ENCODE measurements around the gene INTS15. TPM values are rescaled to one million over a fixed set of nuclear protein-coding genes. Genes with fewer than 3 reads are reported as not detected.
"Not testable (repeated sequence)": the region's sequence is repeated elsewhere in the genome, so short reads cannot be mapped to it uniquely, and the experiment has no call there.

INTS15 gene
- polyA plus RNA-seq, 3 donors = 37.3 to 47.6 (median 40.5) TPM

DNA sequence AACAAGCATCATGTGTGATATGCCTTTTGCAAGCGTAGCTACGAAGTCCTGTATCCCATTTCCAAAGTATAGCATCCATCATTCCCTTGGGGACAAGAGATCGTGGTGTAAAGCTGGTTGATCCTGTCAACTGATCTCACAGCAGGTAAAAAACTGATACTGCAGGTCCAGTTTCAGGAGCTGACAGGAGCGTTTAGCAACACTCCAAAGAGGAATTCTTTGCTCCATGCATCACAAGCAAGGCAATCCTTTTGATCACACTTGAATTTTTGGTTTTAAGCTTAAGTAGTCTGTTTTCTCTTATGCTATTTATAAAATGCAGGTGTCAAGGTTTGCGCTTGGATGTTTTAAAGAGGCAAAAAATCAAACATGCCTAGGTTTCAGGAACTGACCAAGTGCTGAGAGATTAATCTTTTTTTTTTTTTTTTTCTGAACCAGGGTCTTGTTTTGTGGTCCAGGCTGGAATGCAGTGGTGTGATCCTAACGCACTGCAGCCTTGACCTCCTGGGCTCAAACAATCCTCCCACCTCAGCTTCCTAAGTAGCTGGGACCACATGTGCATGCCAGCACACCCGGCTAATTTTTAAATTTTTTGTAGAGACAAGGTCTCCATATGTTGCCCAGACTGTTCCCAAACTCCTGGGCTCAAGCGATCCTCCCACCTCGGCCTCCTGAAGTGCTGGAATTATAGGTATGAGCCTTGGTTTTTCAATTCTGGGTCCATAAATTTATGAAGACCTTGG lies 14.4 kb upstream of the INTS15 start:
- no peak for DNase-seq

DNA sequence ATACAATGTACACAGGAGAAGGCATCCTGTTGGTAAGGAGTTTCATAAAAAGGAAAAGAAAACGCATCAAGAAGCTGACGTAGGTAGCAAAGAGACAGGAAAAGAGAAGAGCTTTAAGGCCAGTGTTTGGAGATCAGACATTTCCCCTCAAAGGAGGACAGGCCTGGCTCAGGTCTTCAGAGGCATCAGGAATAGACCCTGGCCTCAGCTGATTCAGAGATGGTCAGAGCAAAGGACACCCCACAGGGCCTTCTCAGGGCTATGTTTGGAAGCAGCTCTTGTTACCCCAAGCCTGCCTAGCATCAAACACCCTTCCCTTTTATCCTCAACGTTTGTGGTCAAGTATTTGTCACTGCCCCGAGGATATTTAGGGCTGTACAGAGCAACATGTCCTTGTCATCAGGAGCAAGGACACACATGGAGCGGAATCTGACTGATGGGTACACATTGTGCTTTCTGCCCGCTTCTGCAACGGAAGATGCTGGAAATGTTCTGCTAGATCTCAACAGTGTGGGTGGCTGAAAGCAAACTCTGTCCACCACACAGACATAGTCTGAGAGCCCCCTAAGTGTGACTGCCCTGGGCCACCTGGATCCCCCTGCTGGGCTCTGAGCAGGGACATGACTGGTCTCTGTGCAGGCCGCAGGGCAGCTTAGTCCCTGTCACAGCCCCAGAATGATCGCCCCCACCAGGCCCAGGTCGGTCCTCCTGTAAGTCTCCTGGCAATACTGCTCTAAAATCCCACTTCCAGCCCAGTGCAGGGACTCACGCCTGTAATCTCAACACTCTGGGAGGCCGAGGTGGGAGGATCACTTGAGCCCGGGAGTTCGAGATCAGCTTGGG lies 13.6 kb upstream of the INTS15 start:
- DNase-seq = no peak

DNA sequence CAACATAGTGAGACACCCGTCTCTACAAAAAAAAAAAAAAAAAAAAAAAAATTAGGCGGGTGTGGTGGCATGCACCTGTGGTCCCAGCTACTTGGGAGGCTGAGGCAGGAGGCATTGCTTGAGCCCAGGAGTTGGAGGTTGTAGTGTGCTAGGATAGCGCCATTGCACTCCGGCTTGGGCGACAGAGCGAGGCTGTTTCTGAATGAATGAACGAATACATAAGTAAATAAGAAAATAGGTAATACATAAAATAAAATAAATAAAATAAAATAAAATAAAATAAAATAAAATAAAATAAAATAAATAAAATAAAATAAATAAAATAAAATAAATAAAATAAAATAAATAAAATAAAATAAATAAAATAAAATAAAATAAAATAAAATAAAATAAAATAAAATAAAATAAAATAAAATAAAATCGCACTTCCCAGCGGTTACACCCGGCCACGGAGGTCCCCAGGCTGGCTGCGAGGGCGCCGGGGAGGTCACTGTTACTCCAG lies 12.9 kb upstream of the INTS15 start:
- not testable (repeated sequence) for DNase-seq

DNA sequence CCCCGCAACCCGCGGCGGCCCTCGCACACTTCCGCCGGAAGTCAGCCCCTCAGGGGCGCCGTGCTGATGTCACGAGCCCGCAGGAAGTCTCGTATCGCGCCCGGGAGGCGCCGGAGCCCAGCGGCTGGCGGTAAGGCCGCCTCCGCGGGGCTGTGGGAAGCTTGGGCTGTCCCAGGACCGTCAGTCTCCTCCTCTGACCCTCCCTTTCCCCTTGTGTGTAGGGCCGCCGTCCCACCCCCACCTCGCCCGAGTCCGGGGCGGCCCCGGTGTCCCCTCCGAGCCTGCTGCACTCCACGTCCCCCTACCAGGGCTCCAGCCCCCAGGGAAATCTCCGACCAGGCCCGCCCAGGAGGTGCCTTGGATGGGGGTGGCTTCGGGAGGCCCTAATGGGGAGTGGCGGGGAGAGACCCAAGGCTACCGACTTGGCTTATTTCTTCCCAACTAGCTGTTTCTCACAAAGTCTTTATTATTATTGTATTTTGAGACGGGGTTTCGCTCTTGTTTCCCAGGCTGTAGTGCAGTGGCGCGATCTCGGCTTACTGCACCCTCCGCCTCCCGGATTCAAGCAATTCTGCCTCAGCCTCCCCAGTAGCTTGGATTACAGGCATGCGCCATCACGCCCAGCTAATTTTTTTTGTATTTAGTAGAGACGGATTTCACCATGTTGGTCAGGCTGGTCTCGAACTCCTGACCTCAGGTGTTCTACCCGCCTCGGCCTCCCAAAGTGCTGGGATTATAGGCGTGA lies 12.3 kb upstream of the INTS15 start, which contains the start of gene ZDHHC4:
ZDHHC4 (plus strand) TSS at position 86 of the 745 bp plus-strand sequence. CDS start 3,108 bp downstream, outside the sequence.
- peak; percentile 91 for DNase-seq

DNA sequence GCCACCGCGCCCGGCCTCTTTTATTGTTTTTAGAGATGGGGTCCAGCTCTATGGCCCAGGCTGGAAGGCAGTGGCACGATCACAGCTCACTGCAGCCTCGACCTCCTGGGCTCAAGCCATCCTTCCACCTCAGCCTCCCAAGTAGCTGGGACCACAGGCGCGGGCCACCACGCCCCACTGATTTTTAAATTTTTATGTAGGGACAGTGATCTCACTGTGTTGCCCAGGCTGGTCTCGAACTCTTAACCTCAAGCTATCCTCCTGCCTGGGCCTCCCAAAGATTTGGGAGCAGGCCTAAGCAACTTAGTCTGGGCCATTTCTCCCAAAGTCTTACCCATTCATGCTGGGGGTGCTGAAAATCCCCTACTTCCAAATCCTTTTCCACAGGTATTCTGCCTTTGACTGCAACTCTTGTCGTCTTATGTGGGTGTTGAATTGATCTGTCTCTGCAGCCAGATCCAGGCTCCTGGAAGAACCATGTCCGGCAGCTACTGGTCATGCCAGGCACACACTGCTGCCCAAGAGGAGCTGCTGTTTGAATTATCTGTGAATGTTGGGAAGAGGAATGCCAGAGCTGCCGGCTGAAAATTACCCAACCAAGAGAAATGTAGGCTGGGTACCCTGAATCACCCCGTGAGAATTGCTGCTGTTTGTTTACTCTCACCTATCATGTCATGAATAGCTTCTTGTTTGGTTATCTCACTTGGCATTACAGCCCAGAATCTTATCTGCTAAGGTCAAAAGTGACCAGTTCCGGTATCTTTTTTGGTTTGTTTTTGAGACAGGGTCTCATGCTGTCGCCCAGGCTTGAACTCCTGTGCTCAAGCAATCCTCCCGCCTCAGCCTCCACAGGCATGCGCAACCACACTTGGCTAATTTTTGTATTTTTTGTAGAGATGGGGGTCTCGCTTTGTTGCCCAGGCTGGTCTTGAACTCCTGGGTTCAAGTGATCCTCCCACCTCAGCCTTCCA lies 11.4 kb upstream of the INTS15 start:
- DNase-seq = no peak

DNA sequence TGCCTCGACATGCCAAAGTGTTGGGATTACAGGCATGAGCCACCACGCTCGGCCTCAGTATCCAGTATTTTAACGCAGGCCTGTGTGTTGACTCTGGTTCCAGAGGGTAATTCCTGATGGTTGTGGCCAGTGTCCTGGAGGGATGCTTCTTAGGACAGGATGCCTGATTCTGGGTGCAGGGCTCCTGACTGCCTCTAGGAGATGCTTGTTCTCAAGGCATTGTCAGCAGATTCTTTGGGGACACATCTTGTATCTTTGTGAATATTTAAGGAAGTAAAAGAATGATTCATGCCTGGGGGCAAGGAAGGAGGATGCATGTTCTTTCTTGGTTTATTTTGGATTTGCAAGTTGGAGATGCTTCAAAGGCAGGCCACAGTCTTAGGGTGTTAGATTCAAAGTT lies 10.4 kb upstream of the INTS15 start:
- DNase-seq = no peak

DNA sequence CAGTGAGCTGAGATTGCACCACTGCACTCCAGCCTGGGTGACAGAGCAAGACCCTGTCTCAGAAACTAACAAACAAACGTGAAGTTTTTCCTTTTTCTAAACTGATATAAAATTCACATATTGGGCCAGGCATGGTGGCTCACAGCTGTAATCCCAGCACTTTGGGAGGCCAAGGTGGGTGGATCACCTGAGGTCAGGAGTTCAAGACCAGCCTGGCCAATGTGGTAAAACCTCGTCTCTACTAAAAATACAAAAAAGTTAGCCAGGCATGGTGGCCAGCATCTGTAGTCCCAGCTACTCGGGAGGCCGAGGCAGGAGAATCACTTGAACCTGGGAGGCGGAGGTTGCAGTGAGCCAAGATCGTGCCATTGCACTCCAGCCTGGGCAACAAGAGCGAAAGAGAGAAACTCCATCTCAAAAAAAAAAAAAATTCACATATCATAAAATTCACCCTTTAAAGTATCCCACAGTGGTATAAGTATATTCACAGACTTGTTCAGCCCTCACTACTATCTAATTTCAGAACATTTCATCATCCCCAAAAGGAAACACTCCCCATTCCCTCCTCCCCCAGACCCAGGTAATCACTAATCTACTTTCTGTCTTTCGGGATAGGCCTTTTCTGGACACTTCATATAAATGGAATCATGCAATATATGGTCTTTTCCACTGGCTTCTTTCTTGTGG lies 3.9 kb upstream of the INTS15 start:
- not testable (repeated sequence) for DNase-seq

DNA sequence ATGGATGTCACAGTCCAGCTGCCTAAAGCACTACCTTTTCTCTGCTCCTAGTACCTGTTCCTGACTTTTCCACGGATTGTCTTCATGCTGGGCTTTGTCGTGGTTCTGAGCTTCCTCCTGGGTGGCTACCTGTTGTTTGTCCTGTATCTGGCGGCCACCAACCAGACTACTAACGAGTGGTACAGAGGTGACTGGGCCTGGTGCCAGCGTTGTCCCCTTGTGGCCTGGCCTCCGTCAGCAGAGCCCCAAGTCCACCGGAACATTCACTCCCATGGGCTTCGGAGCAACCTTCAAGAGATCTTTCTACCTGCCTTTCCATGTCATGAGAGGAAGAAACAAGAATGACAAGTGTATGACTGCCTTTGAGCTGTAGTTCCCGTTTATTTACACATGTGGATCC lies 1.3 kb upstream of the INTS15 start:
- DNase-seq = no peak

DNA sequence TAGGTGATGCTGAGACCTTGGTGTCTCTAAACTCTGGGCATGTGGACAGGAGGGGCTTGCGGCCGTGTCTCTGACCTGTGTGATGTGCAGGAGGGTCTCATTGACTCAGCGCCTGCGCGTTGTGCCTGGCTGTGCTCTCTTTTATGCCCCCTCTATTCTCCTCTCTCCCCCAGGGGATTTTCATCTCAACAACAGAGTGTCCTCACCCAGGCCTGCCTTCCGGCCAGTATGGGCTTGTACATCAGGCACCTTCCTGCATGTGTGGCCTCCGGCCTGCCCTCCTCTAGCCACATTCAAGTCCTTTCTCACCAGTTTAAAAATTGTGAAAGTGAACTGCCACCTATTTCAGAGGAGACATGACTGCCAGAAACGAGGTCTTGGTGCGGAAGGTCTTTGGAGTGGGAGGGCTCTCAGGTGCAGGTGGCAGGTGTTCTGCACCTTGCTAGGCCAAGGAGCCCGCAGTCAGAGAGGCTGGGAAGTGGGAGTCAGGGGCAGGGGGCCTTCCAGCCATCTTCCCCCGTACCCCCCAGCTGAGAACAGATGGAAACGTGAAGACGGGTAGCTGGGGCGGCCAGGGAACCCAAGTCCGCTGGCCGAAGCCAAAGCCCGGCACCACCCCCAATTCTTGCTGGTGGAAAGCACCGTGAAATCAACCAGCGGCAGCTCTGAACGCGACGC lies 531 bp upstream of the INTS15 start:
- no peak for DNase-seq

DNA sequence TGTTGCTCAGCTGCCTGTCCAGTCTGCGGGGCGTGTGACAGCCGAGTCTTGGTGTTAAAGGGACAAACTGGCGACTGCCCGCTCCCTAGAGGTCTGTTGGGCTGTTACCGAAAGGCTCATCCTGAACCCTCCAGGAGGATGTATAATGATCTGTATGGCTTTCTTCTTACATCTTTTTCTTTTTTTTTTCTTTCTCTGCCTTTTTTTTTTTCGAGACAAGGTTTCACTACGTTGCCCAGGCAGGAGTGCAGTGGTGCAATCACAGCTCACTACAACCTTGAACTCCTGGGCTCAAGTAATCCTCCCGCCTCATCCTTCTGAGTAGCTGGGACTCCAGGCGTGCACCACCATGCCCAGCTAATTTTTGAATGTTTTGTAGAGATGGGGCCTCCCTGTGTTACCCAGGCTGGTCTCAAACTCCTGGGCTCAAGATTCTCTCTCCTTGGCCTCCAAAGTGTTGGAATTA lies 857 bp downstream of the INTS15 start:
- DNase-seq = no peak

DNA sequence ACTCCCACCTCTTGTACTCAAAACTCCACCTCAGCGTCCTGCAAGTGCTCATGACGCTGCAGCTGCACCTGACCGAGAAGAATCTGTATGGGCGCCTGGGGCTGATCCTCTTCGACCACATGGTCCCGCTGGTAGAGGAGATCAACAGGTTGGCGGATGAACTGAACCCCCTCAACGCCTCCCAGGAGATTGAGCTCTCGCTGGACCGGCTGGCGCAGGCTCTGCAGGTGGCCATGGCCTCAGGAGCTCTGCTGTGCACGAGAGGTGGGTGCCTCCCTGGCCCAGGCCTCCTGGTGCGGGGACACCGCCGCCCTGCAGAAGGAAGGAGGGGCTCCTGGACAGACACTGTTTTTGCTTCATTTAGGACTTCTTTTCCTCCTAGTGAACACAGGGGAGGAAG lies 10.3 kb downstream of the INTS15 start:
- no peak for DNase-seq

DNA sequence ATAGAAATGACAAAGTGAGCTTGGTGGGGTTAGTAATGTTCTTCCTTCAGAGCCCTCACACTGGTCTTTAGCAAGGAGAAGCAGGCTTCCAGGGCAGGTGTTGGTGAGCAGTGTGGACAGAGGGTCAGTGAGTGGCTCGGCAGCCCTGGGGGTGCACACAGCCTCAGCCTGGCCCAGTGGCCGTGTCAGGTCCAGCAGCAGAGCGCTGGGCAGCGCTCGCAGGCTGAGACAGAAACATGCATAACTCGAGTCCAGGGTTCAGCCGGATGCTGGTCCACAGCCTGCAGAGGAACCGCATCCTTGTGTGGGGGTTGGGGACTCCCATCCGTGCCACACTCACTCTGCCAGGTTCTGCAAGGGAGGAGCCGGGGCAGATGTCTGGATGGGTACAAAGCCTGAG lies 14.6 kb downstream of the INTS15 start:
- DNase-seq = no peak

DNA sequence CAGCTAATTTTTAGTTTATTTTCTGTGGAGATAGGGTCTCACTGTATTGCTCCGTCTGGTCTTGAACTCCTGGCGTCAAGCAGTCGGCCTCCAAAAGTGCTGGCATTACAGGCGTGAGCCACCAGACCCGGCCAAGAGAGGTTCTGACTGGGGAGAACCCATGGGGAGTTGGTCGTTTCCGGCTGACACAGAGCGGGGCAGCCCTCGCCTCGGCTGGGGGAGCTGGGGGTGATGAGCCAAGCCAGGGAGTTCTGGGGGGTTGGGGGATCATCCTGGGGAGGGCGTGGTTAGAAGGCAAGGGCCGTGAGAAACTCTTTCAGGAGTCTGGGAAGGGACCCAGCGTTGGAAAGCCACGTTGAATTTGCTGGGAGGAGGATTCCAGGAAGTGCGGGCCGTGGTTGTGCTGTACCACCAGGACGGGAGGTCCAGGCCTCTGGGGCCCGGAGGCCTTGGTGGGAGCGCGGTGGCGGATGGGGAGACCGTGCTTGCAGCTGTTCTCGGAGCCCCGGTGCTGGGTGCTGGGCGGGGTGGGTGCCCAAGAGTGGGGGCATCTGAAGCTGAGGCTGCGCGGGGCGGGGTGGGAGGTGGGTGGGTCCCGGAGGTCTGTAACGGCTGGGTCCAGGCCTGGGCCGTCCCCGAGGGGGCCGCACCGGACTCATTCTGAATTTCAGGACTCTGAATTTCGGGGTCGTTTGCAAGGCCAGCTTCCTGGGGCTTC lies 17.2 kb downstream of the INTS15 start:
- no peak for DNase-seq

DNA sequence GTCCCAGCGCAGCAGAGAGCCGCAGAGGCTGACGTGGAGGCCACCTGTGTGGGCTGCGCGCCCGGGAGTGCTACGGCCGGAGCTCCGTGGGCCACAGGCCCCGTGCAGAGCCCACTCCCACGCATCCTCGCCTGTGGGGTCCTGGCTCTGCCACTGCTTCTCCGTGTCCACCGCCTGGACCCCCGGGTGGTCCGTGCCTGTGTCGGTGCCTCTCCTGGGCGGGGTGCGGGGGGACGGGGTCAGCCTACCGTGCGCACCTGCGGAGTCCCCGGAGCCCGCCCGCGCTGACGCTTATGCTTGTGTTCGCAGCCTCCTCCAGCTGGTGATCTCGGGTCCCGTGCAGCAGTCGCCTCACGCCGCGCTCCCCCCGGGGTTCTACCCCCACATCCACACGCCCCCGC lies 17.8 kb downstream of the INTS15 start:
- no peak for DNase-seq

DNA sequence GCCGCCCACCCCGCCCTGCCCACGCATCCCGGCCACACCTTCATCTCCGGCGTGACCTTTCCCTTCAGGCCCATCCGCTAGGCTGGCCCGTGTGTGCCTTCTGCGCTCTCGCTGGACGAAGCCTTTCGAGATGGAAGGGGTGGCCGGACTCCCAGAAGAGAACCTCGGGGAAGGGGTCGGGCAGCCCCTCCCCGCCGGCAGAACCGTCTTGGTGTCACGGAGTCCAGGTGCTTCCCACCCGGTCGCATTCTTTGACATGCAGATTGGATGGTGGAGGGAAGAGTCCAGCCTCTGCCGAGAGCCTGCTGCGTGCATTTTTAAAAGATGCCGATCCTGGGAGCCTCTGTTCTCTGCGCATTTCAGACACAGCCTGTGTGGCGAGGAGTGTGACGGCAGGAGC lies 18.3 kb downstream of the INTS15 start:
- DNase-seq = no peak

DNA sequence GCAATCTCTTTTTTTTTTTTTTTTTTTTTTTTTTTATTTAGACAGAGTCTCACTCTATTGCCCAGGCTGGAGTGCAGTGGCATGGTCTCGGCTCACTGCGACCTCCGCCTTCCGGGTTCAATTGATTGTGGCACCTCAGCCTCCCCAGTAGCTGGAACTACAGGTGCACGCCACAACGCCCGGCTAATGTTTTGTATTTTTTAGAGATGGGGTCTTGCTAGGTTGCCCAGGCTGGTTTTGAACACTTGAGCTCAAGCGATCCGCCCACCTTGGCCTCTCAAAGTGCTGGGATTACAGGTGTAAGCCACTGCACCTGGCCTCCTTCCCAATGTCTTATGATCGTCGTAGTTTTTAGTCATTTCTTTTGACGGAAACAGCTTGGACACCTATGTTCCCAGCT lies 19.0 kb downstream of the INTS15 start:
- DNase-seq = no peak

DNA sequence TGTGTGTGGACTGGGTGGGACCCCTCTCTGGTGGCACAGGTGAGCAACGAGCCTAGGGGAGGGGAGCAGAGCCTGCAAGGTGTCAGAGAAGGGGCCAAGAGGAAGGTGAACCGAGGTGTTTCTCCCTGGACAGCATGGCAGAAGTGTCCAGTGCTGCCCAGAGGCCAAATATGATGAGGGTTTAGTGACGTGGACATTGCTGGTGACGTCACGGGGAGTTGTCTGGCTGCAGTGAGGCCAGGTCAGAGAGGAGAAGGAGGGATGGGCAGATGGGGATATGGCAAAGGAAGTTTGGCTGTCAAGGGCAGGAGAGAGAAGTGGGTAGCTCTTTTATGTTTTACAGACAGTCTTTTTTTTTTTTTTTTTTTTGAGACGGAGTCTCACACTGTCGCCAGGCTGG lies 23.0 kb downstream of the INTS15 start:
- DNase-seq = no peak

DNA sequence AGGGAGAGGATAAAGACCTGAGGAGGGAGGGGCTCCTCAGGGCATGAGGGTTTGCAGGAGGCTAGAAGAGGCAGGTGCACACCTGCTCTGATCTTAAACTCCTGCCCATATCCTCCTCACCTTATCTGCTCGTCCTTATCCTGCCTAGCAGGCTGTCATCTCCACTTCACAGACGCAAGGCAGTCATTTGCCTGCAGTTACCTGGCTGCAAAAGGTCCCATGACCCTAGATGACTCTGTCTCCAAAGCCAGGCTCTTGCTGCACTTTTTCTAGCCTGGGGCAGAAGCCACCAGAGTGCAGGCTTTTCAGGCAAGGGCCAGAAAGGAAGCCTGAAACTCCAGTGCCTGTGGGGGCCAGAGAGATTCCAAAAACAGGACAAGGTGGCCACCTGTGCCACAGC lies 23.9 kb downstream of the INTS15 start:
- no peak for DNase-seq
